ENCODE data around the gene ADARB1.

The ADARB1 gene

GRCh38 chr21:45055861-45056260 is 18.5 kb upstream of the ADARB1 start:
- DNase-seq: no peak

- DNase-seq: no peak
Observed at GRCh38 chr21:45056296-45056904, 18.0 kb upstream of the ADARB1 start.

GRCh38 chr21:45056917-45057560 is 17.3 kb upstream of the ADARB1 start:
- DNase-seq: no peak

- no peak for DNase-seq
Observed at GRCh38 chr21:45057886-45058285, 16.5 kb upstream of the ADARB1 start.

- DNase-seq: no peak
Observed at GRCh38 chr21:45059121-45059520, 15.3 kb upstream of the ADARB1 start.

GRCh38 chr21:45060089-45060488 is 14.3 kb upstream of the ADARB1 start:
- no peak for DNase-seq

GRCh38 chr21:45060675-45061311 is 13.6 kb upstream of the ADARB1 start:
- DNase-seq: no peak

- DNase-seq: no peak
Observed at GRCh38 chr21:45064091-45064490, 10.3 kb upstream of the ADARB1 start.

- DNase-seq: no peak
Observed at GRCh38 chr21:45064618-45065399, 9.6 kb upstream of the ADARB1 start.

- DNase-seq: no peak
Observed at GRCh38 chr21:45067462-45068285, 6.7 kb upstream of the ADARB1 start.

- no peak for DNase-seq
Observed at GRCh38 chr21:45069085-45069484, 5.3 kb upstream of the ADARB1 start.

- DNase-seq: no peak
Observed at GRCh38 chr21:45069711-45070110, 4.7 kb upstream of the ADARB1 start.

GRCh38 chr21:45071078-45071873 is 3.1 kb upstream of the ADARB1 start:
- no peak for DNase-seq

- DNase-seq: no peak
Observed at GRCh38 chr21:45071874-45072737, 2.3 kb upstream of the ADARB1 start.

GRCh38 chr21:45072738-45073300 is 1.6 kb upstream of the ADARB1 start:
- DNase-seq: no peak

- peak; percentile 73 for DNase-seq
Observed at GRCh38 chr21:45073301-45074047, 906 bp upstream of the ADARB1 start.

- peak; percentile 73 for DNase-seq
Observed at GRCh38 chr21:45074818-45075595, 627 bp downstream of the ADARB1 start.

GRCh38 chr21:45075596-45076244 is 1.3 kb downstream of the ADARB1 start:
- DNase-seq: peak; percentile 35
